Panc1 (cell line): ENCODE data around the gene CYTL1. TPM values are rescaled to one million over a fixed set of nuclear protein-coding genes. Genes with fewer than 3 reads are reported as not detected.

ENCODE experiments used
- ATAC-seq: fragments of 200-7000 bp; cut with Tn5 transposase; 2 replicates; pipeline ENCODE4 v1.9.1; 2020; ENCODE audit warnings: mild to moderate bottlenecking, moderate library complexity
- BruUV-seq: library from RNA; stranded (reverse); fragments of 400-500 nt; replicated peaks from 2 replicates; lab custom pipeline; 2021; lab: Mats Ljungman, UMichigan
- CTCF ChIA-PET: fragments of 300-600 bp; sonication (Branson Sonifier 250); formaldehyde crosslinking; loops from one replicate; lab custom pipeline; 2022; ENCODE audit warnings: antibody characterized with exemption; lab: Charles Lee
- POLR2A ChIA-PET: fragments of 300-600 bp; sonication (Branson Sonifier 250); formaldehyde crosslinking; loops from one replicate; lab custom pipeline; 2022; ENCODE audit warnings: antibody characterized with exemption; lab: Charles Lee
- DNase-seq: peaks from one replicate; pipeline ENCODE4 v3.0.0-alpha.2; 2010; ENCODE audit warnings: low read depth, low spot score
- H3K27ac ChIP-seq: 2 replicates; pipeline ENCODE4 v1.5.1; 2011; ENCODE audit warnings: mild to moderate bottlenecking, low read length, inconsistent platforms
- H3K27me3 ChIP-seq: fragments of 200-500 bp; sonication (Bioruptor generic); 2 replicates; pipeline ENCODE4 v1.6.0; 2014; ENCODE audit warnings: low read length, inconsistent platforms; ENCODE audit not compliant: control insufficient read depth, insufficient read depth
- H3K36me3 ChIP-seq: fragments of 200-500 bp; sonication (Bioruptor generic); 2 replicates; pipeline ENCODE4 v1.5.1; 2014; ENCODE audit warnings: inconsistent platforms, mild to moderate bottlenecking, low read length, moderate library complexity; ENCODE audit not compliant: control insufficient read depth, insufficient read depth
- H3K4me1 ChIP-seq: 2 replicates; pipeline ENCODE4 v1.5.1; 2011; ENCODE audit warnings: inconsistent platforms, mild to moderate bottlenecking, low read length, moderate library complexity; ENCODE audit not compliant: control insufficient read depth, insufficient read depth
- H3K4me3 ChIP-seq, 2 experiments: 2 replicates each; pipeline ENCODE4 v1.5.1; 2011 to 2012; ENCODE audit warnings: low read depth in 2 of 2, low read length in 2 of 2, mild to moderate bottlenecking in 2 of 2, inconsistent platforms in 1 of 2, moderate library complexity in 1 of 2
- H3K9me3 ChIP-seq: fragments of 200-500 bp; sonication (Bioruptor generic); 2 replicates; pipeline ENCODE4 v1.5.1; 2014; ENCODE audit warnings: low read depth, mild to moderate bottlenecking, inconsistent platforms, low read length, moderate library complexity; ENCODE audit not compliant: control insufficient read depth, insufficient read depth
- POLR2AphosphoS5 ChIP-seq: IDR thresholded peaks from 2 replicates; pipeline ENCODE4 v1.6.1; 2012; ENCODE audit warnings: mild to moderate bottlenecking, low read depth, low read length, moderate library complexity
- SIN3A ChIP-seq: IDR thresholded peaks from 2 replicates; pipeline ENCODE4 v1.6.1; 2012; ENCODE audit warnings: low read depth, mild to moderate bottlenecking, low read length, moderate library complexity, borderline replicate concordance; ENCODE audit not compliant: insufficient read depth
- TCF7L2 ChIP-seq: IDR thresholded peaks from 2 replicates; pipeline ENCODE4 v1.6.1; 2011; ENCODE audit warnings: mild to moderate bottlenecking, low read depth, low read length, inconsistent platforms
- in situ Hi-C: cut with HindIII; loops from 2 replicates; pipeline ENCODE4 v1.10.0; 2016; ENCODE audit warnings: low sequenced_read_pairs, low pct_unique_long_range_greater_than_20kb
- intact Hi-C: fragments of 100-400 bp; cut with micrococcal nuclease; formaldehyde crosslinking; loops from one replicate; pipeline ENCODE4 v1.10.0; 2022; ENCODE audit not compliant: unreplicated experiment
- total RNA-seq: library from RNA; stranded (reverse); gene quantifications from one replicate; pipeline ENCODE4 v1.2.1, GENCODE V29; 2021; ENCODE audit not compliant: unreplicated experiment
- TF ChIP-seq, protein P1 (sequence below): fragments of 450-650 bp; IDR thresholded peaks from 2 replicates; pipeline ENCODE4 v1.5.1; 2017; ENCODE audit warnings: mild to moderate bottlenecking
- TF ChIP-seq, protein P2 (sequence below), 2 experiments: IDR thresholded peaks; 2 replicates each; pipeline ENCODE4 v1.6.1; 2011 to 2012; ENCODE audit warnings: low read depth in 2 of 2, control low read depth in 1 of 2, low read length in 1 of 2, mild to moderate bottlenecking in 1 of 2, moderate library complexity in 1 of 2; ENCODE audit not compliant: insufficient read depth in 1 of 2

Gene CYTL1
- total RNA-seq, 1 experiment from 2014 or later: not detected

DNA sequence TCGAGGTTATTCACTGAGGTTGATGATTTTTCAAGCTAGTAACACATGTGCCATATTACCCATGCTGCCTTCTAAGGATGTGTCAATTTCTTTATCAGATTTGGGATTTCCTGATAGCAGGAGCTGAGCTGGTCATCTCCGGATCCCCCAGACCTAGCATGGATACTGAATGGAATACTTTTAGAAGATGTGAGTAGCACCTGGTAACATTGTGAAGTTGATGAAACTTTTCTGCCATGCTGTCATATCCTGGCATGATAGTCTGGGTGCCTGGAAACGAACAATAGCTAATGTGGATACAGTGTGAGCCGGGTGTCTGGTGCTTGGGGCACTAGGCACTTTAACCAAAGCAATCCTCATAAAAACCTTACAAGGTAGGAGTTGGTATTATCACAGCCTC is 11.0 kb upstream of the CYTL1 start:
- DNase-seq (no peak), ATAC-seq (no peak)
- intact Hi-C loops: no loop called here
- no peaks in the 10 kb centered on the region for H3K4me1 ChIP-seq
- BruUV-seq: no TSS peak
- TF ChIP-seq POLR2AphosphoS5: no peak
- TF ChIP-seq, protein P1, sequence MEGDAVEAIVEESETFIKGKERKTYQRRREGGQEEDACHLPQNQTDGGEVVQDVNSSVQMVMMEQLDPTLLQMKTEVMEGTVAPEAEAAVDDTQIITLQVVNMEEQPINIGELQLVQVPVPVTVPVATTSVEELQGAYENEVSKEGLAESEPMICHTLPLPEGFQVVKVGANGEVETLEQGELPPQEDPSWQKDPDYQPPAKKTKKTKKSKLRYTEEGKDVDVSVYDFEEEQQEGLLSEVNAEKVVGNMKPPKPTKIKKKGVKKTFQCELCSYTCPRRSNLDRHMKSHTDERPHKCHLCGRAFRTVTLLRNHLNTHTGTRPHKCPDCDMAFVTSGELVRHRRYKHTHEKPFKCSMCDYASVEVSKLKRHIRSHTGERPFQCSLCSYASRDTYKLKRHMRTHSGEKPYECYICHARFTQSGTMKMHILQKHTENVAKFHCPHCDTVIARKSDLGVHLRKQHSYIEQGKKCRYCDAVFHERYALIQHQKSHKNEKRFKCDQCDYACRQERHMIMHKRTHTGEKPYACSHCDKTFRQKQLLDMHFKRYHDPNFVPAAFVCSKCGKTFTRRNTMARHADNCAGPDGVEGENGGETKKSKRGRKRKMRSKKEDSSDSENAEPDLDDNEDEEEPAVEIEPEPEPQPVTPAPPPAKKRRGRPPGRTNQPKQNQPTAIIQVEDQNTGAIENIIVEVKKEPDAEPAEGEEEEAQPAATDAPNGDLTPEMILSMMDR: no peak
- in situ Hi-C loops: no loop called here
- ChIA-PET CTCF (no interaction called here), POLR2A (no interaction called here)
- H3K27me3 ChIP-seq: no peaks in the 10 kb centered on the region
- no peaks in the 10 kb centered on the region for H3K9me3 ChIP-seq
- no peak overlapping the region for H3K27ac ChIP-seq
- no peak overlapping the region for H3K4me3 ChIP-seq
- no peaks in the 10 kb centered on the region for H3K36me3 ChIP-seq

DNA sequence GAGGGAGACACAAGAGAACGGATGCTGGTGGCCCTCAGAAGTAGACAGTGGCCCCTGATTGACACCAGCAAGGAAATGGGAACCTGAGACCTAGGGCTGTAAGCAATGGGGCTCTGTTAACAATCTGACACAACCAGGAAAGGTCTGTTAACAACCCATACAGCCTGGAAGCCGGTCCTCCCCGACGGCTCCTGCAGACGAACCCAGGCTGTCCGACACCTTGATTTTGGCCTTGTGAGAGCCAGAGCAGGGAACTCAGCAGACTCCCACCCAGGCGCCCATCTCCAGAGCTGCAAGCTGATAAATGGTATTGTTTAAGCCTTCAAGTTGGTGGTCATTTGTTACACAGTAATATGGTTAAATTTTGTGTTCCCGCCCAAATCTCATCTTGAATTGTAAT is 10.2 kb upstream of the CYTL1 start:
- CTCF ChIA-PET: no interaction called here
- in situ Hi-C loops (no loop called here), intact Hi-C loops (no loop called here)
- no peak overlapping the region for H3K4me3 ChIP-seq
- H3K27me3 ChIP-seq: no peaks in the 10 kb centered on the region
- ATAC-seq (no peak), DNase-seq (no peak)
- no TSS peak for BruUV-seq
- POLR2A ChIA-PET: no interaction called here
- H3K4me1 ChIP-seq: no peaks in the 10 kb centered on the region
- H3K36me3 ChIP-seq: no peaks in the 10 kb centered on the region
- H3K27ac ChIP-seq: no peak overlapping the region
- no peaks in the 10 kb centered on the region for H3K9me3 ChIP-seq
- no peak for TF ChIP-seq POLR2AphosphoS5
- no peak for TF ChIP-seq SIN3A
- no peak for TF ChIP-seq TCF7L2
- TF ChIP-seq, protein P1: no peak
- TF ChIP-seq, protein P2, sequence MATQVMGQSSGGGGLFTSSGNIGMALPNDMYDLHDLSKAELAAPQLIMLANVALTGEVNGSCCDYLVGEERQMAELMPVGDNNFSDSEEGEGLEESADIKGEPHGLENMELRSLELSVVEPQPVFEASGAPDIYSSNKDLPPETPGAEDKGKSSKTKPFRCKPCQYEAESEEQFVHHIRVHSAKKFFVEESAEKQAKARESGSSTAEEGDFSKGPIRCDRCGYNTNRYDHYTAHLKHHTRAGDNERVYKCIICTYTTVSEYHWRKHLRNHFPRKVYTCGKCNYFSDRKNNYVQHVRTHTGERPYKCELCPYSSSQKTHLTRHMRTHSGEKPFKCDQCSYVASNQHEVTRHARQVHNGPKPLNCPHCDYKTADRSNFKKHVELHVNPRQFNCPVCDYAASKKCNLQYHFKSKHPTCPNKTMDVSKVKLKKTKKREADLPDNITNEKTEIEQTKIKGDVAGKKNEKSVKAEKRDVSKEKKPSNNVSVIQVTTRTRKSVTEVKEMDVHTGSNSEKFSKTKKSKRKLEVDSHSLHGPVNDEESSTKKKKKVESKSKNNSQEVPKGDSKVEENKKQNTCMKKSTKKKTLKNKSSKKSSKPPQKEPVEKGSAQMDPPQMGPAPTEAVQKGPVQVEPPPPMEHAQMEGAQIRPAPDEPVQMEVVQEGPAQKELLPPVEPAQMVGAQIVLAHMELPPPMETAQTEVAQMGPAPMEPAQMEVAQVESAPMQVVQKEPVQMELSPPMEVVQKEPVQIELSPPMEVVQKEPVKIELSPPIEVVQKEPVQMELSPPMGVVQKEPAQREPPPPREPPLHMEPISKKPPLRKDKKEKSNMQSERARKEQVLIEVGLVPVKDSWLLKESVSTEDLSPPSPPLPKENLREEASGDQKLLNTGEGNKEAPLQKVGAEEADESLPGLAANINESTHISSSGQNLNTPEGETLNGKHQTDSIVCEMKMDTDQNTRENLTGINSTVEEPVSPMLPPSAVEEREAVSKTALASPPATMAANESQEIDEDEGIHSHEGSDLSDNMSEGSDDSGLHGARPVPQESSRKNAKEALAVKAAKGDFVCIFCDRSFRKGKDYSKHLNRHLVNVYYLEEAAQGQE (IDR thresholded peaks at IDR 0.05; ENCODE audit: insufficient read depth in 1 of 2, low read depth in 2 of 2, low read length in 1 of 2): no peak

DNA sequence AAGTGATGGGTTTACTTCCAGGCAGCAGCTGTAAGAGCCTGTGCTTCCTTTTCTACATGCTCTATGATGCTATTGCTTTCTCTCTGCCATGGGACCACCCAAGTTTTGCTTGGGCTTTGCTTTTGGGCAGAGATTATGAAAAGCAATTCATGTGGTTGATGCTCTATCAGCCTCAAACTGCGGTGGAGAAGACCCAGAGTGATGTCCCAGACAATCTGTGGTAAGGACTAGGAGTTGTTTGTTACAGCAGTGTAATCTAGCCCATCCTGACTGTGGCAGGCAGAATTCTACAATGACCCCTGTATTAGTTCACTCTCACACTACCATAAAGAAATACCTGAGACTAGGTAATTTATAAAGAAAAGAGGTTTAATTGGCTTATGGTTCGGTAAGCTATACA is 9.2 kb upstream of the CYTL1 start:
- POLR2A ChIA-PET: no interaction called here
- DNase-seq: no peak
- TF ChIP-seq, protein P1: no peak
- TF ChIP-seq TCF7L2: no peak
- TF ChIP-seq SIN3A: no peak
- TF ChIP-seq, protein P2 (IDR thresholded peaks at IDR 0.05; ENCODE audit: insufficient read depth in 1 of 2, low read depth in 2 of 2, low read length in 1 of 2): no peak
- TF ChIP-seq POLR2AphosphoS5: no peak
- Histone ChIP-seq H3K36me3 (no peaks in the 10 kb centered on the region), H3K4me1 (no peaks in the 10 kb centered on the region), H3K4me3 (no peak overlapping the region), H3K27ac (no peak overlapping the region), H3K27me3 (no peaks in the 10 kb centered on the region), H3K9me3 (no peaks in the 10 kb centered on the region)
- ATAC-seq: no peak
- CTCF ChIA-PET: no interaction called here
- no TSS peak for BruUV-seq
- intact Hi-C loops (no loop called here), in situ Hi-C loops (no loop called here)
